CD4-positive, alpha-beta T cell treated with Interleukin-1 beta for 1 hour (primary cell): ENCODE measurements around the gene HTD2.
"Not testable (repeated sequence)": the region's sequence is repeated elsewhere in the genome, so short reads cannot be mapped to it uniquely, and the experiment has no call there.

ENCODE experiments used
- DNase-seq, 2 donors: peaks; one replicate each; pipeline ENCODE4 v3.0.0-alpha.2; 2020 to 2022

The HTD2 gene

GRCh38 chr3:58305882-58306711 lies at the start of gene HTD2, which contains the start of gene RPP14:
TSS of gene HTD2 (plus strand) at chr3:58306520. CDS start at chr3:58317614, 11,094 bp downstream.
TSS of gene RPP14 (plus strand) at chr3:58306245. CDS start at chr3:58310330, 4,085 bp downstream.
- peak; percentile 97 to 98 for DNase-seq

DNA sequence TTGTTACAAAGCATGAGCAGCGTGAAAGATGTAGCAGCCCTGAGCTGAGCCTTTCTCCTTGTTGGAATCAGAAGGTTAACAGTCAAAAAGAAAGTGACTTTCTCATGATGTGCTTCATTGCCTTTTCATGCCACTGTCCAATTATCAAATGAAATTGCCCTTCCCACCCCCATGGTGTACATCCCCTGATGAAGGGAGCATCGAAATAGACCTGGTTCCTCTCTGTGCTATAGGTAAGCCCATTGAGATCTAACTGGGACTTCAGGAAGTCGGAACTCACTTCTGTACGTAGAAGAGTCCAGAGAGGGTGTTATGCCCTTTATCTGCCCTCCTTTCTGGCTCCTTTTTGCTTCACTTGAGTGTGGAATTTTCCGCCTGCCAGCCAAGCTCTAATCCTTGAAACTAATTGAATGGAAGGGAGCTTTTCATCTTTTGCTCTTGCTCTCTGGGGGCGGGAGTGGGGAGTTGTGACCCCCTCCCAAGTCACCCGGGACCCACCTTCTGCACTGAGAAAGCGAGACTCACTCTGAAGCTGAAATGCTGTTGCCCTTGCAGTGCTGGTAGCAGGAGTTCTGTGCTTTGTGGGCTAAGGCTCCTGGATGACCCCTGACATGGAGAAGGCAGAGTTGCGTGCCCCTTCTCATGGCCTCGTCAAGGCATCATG lies 47.8 kb upstream of the HTD2 start:
- no peak for DNase-seq

- peak in 1 of 2 donors; percentile 26 for DNase-seq
These were observed 46.0 kb upstream of the HTD2 start for GRCh38 chr3:58260261-58260731.

GRCh38 chr3:58260733-58261132 lies 45.6 kb upstream of the HTD2 start:
- no peak for DNase-seq

GRCh38 chr3:58261954-58262666 lies 44.2 kb upstream of the HTD2 start:
- DNase-seq = no peak

- no peak for DNase-seq
These were observed 39.7 kb upstream of the HTD2 start for GRCh38 chr3:58266577-58266976.

DNA sequence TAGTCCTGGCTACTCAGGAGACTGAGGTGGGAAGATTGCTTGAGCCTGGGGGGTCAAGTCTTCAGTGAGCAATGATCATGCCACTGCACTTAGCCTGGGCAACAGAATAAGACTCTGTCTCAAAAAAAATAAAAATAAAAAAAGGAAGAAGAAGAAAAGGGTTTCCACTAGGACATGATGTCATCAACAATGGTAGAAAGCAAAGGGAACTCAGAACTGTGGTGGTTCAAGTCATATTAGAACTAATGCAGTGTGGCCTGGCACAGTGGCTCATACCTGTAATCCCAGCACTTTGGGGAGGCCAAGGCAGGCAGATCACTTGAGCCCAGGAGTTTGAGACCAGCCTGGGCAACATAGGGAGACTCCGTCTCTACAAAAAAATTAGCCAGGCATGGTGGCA lies 38.8 kb upstream of the HTD2 start:
- not testable (repeated sequence) for DNase-seq

GRCh38 chr3:58269356-58269755 lies 37.0 kb upstream of the HTD2 start:
- no peak for DNase-seq

DNA sequence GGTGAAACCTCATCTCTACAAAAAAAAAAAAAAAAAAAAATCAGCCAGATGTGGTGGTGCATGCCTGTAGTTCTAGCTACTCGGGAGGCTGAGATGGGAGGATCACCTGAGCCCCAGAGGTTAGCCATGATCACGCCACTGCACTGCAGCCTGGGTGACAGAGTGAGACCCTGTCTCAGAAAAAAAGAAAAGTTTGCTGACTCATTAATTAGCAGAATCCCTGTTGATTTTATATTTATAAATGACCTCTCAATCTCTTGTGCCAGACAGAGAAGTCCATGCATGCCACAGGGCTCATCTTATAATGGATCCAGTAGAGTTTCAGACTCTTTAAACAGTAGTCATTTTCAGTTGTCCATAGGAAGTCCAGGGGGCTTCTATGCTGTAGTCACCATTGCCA lies 35.8 kb upstream of the HTD2 start:
- no peak for DNase-seq

DNA sequence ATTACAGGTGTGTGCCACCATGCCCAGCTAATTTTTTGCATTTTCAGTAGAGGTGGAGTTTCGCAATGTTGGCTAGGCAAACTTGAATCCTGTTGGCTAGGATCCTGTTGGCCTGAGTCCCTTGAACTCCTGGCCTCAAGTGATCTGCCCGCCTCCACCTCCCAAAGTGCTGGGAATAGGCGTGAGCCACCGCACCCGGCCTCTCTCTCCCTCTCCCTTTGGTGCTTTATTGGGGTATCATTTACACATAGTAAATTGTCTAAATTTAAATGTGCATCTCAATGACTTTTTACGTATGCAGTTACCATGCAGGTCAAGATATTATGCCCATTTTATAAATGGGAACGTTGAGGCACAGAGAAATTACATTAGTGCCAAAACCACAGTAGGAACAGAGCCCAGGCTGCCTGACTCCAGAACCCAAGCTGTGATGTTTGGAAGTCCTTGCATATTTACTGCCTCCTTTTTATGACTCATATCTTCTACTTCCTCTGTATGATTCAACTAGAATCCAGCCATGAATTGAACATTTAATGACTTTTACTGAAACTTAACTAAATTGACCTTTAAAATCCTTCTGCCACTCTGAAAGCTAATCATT lies 34.3 kb upstream of the HTD2 start:
- DNase-seq = peak in 1 of 2 donors; percentile 17

DNA sequence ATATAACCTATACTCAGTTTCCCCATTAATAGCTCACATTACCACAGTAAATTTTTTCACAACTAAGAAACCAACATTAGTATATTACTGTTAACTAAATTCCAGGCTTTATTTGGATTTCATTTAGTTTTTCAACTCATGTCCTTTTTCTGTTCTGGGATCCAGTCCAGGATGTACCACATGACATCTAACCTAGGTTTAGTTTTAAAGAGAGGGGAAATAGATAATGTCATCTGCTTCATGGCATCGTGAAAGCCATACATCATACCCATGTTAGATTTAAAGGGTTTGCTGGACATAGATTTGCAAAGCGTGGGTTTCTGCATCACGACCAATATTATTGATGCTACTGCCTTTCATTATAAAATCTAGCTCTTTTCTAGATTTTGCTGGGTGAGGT lies 33.4 kb upstream of the HTD2 start:
- DNase-seq = no peak

DNA sequence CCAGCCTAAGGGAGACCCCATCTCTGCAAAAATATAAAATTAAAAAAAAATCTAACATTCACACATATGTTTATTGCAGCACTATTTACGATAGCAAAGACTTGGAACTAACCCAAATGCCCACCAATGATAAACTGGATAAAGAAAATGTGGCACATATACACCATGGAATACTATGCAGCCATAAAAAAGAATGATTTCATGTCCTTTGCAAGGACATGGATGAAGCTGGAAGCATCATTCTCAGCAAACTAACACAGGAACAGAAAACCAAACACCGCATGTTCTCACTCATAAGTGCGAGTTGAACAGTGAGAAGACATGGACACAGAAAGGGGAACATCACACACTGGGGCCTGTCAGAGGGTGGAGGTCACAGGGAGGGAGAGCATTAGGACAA lies 33.0 kb upstream of the HTD2 start:
- DNase-seq = not testable (repeated sequence)

DNA sequence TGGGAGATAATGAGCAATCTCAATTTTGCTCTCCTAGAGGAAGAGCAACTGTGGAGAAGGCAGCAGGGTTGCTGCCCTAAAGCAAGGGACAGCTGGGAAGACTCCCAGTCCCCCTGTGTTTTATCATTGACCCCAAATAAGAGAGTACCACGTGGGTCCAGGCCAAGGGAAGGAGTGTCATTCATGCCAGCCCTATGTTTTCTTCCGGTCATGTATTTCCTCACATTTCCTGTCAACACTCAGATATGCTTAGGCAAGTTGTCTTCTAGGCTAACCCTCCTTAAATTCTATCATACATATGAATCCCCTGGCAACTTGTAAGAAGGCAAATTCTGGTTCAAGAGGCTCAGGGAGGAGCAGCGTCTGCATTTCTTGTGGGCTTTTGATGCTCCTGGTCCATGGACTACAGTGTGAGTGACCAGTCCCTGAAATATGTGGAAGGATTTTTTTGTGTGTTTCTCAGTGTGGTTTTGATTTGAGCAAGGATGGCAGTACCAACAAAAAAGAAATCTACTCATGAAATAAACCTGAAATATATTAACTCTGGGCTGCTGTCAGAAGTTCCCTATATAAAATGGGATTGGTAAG lies 32.2 kb upstream of the HTD2 start:
- DNase-seq = no peak

DNA sequence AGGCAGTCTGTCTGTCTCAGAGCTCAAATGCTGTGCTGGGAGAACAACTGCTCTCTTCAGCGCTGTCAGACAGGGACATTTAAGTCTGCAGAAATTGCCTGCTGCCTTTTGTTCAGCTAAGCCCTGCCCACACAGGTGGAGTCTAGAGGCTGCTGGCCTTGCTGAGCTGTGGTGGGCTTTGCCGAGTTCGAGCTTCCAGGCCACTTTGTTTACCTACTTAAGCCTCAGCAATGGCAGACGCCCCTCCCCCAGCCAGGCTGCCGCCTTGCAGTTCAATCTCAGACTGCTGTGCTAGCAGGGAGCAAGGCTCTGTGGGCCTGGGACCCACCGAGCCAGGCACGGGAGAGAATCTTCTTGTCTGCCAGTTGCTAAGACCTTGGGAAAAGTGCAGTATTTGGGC lies 25.3 kb upstream of the HTD2 start:
- no peak for DNase-seq

- DNase-seq = no peak
These were observed 21.0 kb upstream of the HTD2 start for GRCh38 chr3:58285334-58285733.

DNA sequence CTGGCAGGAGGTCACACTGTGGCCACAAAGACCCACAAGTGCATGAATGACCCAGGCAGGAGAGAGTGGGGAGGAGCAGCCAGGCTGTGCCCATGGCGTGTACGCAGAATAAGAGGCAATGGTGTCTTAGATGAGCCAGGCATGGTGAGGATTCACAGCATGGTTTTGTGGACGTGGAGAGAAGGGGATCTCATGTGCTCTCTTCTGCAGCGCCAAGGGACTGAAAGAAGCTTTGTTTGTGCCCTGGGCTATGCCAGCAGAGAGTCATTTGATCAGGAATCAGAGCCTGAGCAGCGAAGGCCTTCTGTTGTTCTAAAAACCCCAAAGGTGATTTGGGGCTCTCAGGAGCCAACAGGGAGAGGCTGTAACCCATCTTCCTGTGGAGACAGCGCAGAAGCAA lies 19.0 kb upstream of the HTD2 start:
- DNase-seq = no peak

- DNase-seq = no peak
These were observed 18.1 kb upstream of the HTD2 start for GRCh38 chr3:58288011-58288728.

DNA sequence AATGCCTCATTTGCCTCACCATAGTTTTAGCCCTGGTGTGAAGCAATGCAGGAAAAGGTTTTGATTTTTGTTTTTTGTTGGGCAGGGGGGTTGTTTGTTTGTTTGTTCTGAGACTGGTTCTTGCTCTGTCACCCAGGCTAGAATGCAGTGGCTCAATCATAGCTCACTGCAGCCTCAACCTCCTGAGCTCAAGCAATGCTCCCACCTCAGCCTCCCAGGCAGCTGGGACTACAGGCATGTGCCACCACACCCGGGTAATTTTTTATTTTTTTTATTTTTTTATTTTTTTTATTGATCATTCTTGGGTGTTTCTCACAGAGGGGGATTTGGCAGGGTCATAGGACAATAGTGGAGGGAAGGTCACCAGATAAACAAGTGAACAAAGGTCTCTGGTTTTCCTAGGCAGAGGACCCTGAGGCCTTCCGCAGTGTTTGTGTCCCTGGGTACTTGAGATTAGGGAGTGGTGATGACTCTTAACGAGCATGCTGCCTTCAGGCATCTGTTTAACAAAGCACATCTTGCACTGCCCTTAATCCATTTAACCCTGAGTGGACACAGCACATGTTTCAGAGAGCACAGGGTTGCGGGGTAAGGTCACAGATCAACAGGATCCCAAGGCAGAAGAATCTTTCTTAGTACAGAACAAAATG lies 17.2 kb upstream of the HTD2 start:
- not testable (repeated sequence) for DNase-seq

DNA sequence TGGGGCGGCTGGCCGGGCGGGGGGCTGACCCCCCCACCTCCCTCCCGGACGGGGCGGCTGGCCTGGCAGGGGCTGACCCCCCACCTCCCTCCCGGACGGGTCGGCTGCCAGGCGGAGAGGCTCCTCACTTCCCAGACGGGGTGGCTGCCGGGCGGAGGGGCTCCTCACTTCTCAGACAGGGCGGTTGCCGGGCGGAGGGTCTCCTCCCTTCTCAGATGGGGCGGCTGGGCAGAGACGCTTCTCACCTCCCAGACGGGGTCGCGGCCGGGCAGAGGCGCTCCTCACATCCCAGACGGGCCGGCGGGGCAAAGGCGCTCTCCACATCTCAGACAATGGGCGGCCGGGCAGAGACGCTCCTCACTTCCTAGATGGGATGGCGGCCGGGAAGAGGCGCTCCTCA lies 15.9 kb upstream of the HTD2 start:
- DNase-seq = not testable (repeated sequence)

- no peak for DNase-seq
These were observed 14.5 kb upstream of the HTD2 start for GRCh38 chr3:58291671-58292338.

- DNase-seq = no peak
These were observed 13.5 kb upstream of the HTD2 start for GRCh38 chr3:58292866-58293265.
